HG03558 (cell line): Measurements from ENCODE around the gene RMDN3.

Source experiments
- ATAC-seq: cut with Tn5 transposase; IDR thresholded peaks from one replicate; pipeline ENCODE4 v1.9.1; 2021; ENCODE audit warnings: moderate number of reproducible peaks; ENCODE audit not compliant: unreplicated experiment; ENCODE audit errors: extremely low read depth

The RMDN3 gene

GRCh38 chr15:40773496-40773895 is 18.4 kb upstream of the RMDN3 start:
- no peak for ATAC-seq

GRCh38 chr15:40772014-40772413 is 17.0 kb upstream of the RMDN3 start:
- ATAC-seq: no peak

- no peak for ATAC-seq
Measured at GRCh38 chr15:40771242-40771641, 16.2 kb upstream of the RMDN3 start.

GRCh38 chr15:40770147-40770721 is 15.2 kb upstream of the RMDN3 start:
- ATAC-seq: no peak

- no peak for ATAC-seq
Measured at GRCh38 chr15:40769274-40770146, 14.5 kb upstream of the RMDN3 start, which contains the start of gene C15orf62. Gene C15orf62, plus strand, starts transcription at chr15:40769980. Its CDS starts 516 bp downstream, at chr15:40770496.

- no peak for ATAC-seq
Measured at GRCh38 chr15:40768521-40769273, 13.6 kb upstream of the RMDN3 start.

- no peak for ATAC-seq
Measured at GRCh38 chr15:40767838-40768500, 12.9 kb upstream of the RMDN3 start.

GRCh38 chr15:40766906-40767837 is 12.1 kb upstream of the RMDN3 start:
- ATAC-seq: no peak

GRCh38 chr15:40766194-40766815 is 11.3 kb upstream of the RMDN3 start:
- no peak for ATAC-seq

GRCh38 chr15:40764629-40765103 is 9.6 kb upstream of the RMDN3 start:
- ATAC-seq: no peak

GRCh38 chr15:40763801-40764628 is 9.0 kb upstream of the RMDN3 start, which contains the start of gene GCHFR:
Gene GCHFR, plus strand, starts transcription at chr15:40764068. Its CDS starts 113 bp downstream, at chr15:40764181.
- no peak for ATAC-seq

GRCh38 chr15:40762919-40763800 is 8.1 kb upstream of the RMDN3 start:
- no peak for ATAC-seq

GRCh38 chr15:40759961-40760360 is 4.9 kb upstream of the RMDN3 start:
- ATAC-seq: no peak

GRCh38 chr15:40756938-40757337 is 1.9 kb upstream of the RMDN3 start:
- ATAC-seq: no peak

GRCh38 chr15:40755812-40756208 is 756 bp upstream of the RMDN3 start:
- ATAC-seq: no peak

GRCh38 chr15:40754574-40754882 is 526 bp downstream of the RMDN3 start:
- ATAC-seq: no peak

GRCh38 chr15:40751745-40752144 is 3.3 kb downstream of the RMDN3 start:
- ATAC-seq: no peak
